GM21360 (cell line): ENCODE results near the gene DDX39A.
A peak's percentile ranks its signal among the peaks of the same experiment; 100 is the strongest.
"Not testable (repeated sequence)": the region's sequence is repeated elsewhere in the genome, so short reads cannot be mapped to it uniquely, and the experiment has no call there.

Source experiments
- ATAC-seq: cut with Tn5 transposase; IDR thresholded peaks from one replicate; pipeline ENCODE4 v1.9.1; 2021; ENCODE audit warnings: mild to moderate bottlenecking, moderate library complexity; ENCODE audit not compliant: unreplicated experiment

DDX39A gene

DNA sequence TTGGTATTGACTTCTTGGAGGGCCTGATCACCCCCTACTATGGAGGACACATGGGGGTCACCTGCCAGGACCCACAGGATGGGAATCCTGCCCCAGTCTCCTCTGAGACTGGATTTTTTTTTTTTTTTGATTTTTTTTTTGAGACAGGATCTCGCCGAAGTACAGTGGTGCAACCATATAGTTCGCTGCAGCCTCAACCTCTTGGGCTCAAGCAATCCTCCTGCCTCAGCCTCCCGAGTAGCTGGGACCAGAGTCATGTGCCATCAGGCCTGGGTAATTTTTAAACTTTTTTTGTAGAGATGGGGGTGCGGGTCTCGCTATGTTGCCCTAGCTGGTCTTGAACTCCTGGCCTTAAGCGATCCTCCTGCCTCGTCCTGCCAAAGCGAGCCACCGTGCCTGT, 52.1 kb downstream of the DDX39A start:
- ATAC-seq: no peak

DNA sequence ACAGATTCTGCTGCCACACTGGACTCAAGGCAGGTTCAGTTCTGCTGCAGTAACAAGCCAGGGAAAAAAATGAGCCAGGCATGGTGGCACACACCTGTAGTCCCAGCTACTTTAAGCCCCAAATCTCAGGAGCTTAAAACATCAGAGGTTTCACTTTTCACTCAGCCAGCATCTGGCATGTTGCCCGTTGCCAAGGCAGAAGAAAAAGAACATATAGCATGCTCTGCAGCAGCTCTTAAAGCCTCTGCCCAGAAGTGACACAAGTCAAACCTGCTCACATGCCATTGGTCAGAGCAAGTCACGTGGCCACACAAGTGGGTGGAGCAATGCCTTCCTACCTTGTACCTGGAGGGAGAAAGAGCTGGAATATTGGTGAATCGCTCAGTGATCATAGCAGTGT, 52.6 kb downstream of the DDX39A start:
- peak; percentile 50 for ATAC-seq

- ATAC-seq: not testable (repeated sequence)
Measured at GRCh38 chr19:14364098-14364443, 55.1 kb downstream of the DDX39A start.

DNA sequence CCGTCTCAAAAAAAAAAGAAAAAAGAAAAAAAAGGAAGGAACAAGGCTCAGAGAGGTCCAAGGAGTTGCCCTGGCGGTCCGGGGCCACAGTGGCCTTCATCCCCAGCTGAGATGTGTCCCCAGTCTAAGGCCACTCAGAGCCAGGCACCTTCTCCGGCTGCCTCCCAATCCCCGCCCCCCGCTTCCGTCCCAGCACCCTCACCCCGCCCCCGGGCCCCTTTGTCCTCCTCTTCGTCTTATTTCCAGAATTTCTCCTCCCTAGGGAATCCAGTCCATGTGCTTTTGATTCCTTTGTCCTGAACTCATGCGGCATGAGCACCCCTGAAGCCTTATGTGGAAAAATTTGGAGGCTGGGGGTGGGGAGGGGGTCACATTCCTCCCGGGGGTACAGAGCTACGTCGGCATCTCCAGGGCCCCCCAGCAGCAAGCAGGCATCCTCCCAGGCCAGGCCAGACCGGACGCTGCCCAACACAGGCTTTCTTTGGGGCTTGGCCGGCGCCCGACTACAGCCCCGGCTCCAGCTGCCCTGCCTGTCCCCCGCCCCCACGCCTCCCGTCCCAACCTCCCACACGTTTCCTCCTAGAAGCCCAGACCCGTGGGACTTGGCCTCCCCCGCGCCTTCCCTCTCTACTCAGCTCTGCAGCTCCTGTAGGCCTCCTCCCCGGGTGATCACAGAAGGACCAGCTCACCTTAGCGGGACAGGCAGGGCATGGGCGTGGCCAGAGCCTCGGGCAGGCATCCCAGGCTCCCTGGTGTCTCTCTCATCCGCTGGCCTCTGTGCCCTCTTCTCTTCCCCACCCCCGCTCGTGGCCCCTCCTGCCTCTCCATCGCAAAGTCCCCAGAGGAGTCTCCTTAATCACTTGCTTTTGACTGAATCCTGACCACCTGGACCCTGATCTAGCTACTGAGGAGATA, 55.7 kb downstream of the DDX39A start:
- ATAC-seq: no peak

DNA sequence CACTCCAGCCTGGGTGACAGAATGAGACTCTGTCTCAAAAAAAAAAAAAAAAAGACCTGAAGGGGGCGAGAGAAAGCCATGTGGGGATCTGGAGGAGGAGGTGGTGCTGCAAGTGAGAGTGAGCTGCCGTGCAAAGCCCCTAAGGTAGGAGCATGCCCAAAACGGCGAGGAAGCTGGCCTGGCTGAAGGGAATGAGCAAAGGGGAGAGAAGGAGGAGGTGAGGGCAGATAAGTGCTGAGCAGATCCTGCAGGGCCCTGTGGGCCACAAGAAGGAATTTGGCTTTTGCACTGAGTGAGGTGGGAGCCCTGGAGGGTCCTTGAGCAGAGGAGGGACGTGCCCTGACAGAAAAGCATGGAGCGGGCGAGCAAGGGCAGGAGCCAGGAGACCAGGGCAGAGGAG, 57.3 kb downstream of the DDX39A start:
- ATAC-seq: no peak
